CD4-positive, CD25-positive, alpha-beta regulatory T cell (primary cell): ENCODE measurements around the gene CTBP2. TPM values are rescaled to one million over a fixed set of nuclear protein-coding genes. Genes with fewer than 3 reads are reported as not detected.

Experiments used
- ATAC-seq, 2 donors: fragments of 150-1000 bp; cut with Tn5 transposase; one replicate each; pipeline ENCODE4 v1.10.0; 2021; ENCODE audit warnings: low read depth in 2 of 2, moderate number of reproducible peaks in 2 of 2, moderate library complexity in 1 of 2
- DNase-seq, 3 donors: peaks; one replicate each; pipeline versions ENCODE4 v3.0.0 to v3.0.0-alpha.2; 2012 to 2022; ENCODE audit warnings: mixed read lengths in 1 of 3
- H3K27ac ChIP-seq: one replicate; pipeline ENCODE4 v1.7.0; 2013; ENCODE audit warnings: mild to moderate bottlenecking, low read length; ENCODE audit not compliant: insufficient read depth, poor library complexity, severe bottlenecking
- H3K27me3 ChIP-seq: one replicate; pipeline ENCODE4 v1.7.0; 2013; ENCODE audit warnings: low read length; ENCODE audit not compliant: control insufficient read depth, insufficient read depth
- H3K36me3 ChIP-seq: one replicate; pipeline ENCODE4 v1.7.0; 2013; ENCODE audit warnings: mild to moderate bottlenecking, low read length, moderate library complexity; ENCODE audit not compliant: control insufficient read depth, insufficient read depth
- H3K4me1 ChIP-seq: 2 replicates; pipeline ENCODE4 v1.7.0; 2013; ENCODE audit warnings: mild to moderate bottlenecking, low read length; ENCODE audit not compliant: insufficient read depth, control insufficient read depth, poor library complexity, severe bottlenecking
- H3K4me3 ChIP-seq: one replicate; pipeline ENCODE4 v1.7.0; 2013; ENCODE audit warnings: low read depth, mild to moderate bottlenecking, low read length, moderate library complexity
- H3K9me3 ChIP-seq, 2 experiments: 1 replicate in 1 of 2; 2 replicates in 1 of 2; pipeline ENCODE4 v1.7.0; 2013; ENCODE audit warnings: low read length in 2 of 2, mild to moderate bottlenecking in 1 of 2, moderate library complexity in 1 of 2; ENCODE audit not compliant: control insufficient read depth in 2 of 2
- H3K27ac Mint-ChIP-seq, 3 donors: one replicate each; pipeline ENCODE4 v1.8.0; 2020 to 2022; ENCODE audit warnings: mild to moderate bottlenecking in 3 of 3, mixed read lengths in 3 of 3, moderate library complexity in 2 of 3
- H3K27me3 Mint-ChIP-seq: one replicate; pipeline ENCODE4 v1.8.0; 2022; ENCODE audit warnings: mild to moderate bottlenecking, mixed read lengths
- H3K36me3 Mint-ChIP-seq: one replicate; pipeline ENCODE4 v1.8.0; 2020; ENCODE audit warnings: mixed read lengths
- H3K4me1 Mint-ChIP-seq, 4 donors: one replicate each; pipeline ENCODE4 v1.8.0; 2020 to 2022; ENCODE audit warnings: mixed read lengths in 4 of 4, mild to moderate bottlenecking in 1 of 4
- H3K4me3 Mint-ChIP-seq, 4 donors: one replicate each; pipeline ENCODE4 v1.8.0; 2020 to 2022; ENCODE audit warnings: mild to moderate bottlenecking in 4 of 4, mixed read lengths in 4 of 4, moderate library complexity in 3 of 4
- H3K9me3 Mint-ChIP-seq, 7 donors: one replicate each; pipeline ENCODE4 v1.8.0; 2020 to 2022; ENCODE audit warnings: mixed read lengths in 7 of 7, mild to moderate bottlenecking in 3 of 7, moderate library complexity in 2 of 7
- polyA plus RNA-seq, 4 donors: library from polyadenylated mRNA; unstranded; fragments of 300-500 nt; fragmentation: Illumina TruSeq; gene quantifications; one replicate each; pipeline ENCODE4 v1.2.3, GENCODE V29; 2021
- total RNA-seq: library from RNA; stranded (reverse); gene quantifications from one replicate; pipeline ENCODE4 v1.2.3, GENCODE V29; 2022

CTBP2 gene
- total and polyA plus RNA-seq, 5 donors from 2014 or later, result 0.10 to 0.49 (median 0.13) TPM; not detected in 2

DNA sequence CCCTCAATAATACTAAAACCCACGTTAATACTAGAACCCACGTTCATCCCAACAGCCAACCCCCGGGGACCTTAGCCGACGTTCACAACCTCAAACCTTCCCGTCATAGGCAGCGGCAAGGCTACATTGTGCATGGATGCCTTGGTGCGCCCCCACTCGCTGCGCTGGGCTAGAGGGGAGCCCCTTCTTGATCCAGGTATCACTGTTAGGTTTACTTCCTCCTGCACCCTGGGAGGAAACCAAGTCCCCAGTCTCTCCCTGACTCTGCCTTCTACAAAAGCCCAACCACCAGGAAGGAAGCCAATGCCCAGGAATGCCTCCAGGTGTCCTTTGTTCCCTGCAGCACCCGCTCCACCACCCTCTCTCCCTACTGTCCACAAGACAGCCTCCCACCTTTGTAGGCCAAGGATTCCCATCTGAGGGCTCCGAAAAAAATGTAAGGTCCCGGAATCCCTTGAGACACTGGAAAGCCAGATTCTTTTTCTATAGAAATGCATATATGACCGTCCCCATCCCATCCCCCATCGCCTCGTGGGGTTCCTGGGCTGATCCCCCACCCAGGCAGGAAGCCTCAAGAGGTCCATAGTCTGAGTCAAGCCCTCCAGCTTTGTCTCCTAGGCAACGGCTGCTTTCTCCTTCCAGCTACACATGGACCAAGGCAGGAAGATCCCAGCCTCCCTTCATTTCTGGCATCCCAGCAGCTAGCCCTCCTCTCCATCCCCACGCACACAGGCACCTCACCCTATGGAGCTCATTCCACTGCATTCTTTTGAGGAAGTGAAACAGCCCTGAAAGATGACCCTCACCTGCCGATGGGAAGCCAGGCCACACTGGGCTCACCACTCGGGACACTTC is 25.2 kb downstream of the CTBP2 start:
- no peaks in the 10 kb centered on the region for H3K27me3 ChIP-seq
- Mint-ChIP-seq H3K4me1 (no peaks in the 10 kb centered on the region), H3K27ac (no peak overlapping the region), H3K36me3 (no peaks in the 10 kb centered on the region), H3K27me3 (peaks cover 6% of the 10 kb centered on the region), H3K9me3 (peaks cover 0 to 4% (median 0%) of the 10 kb centered on the region in 7 donors), H3K4me3 (no peak overlapping the region)
- ATAC-seq (no peak), DNase-seq (no peak)
- H3K27ac ChIP-seq, result no peak overlapping the region
- H3K4me1 ChIP-seq, result no peaks in the 10 kb centered on the region
- H3K9me3 ChIP-seq, result peaks cover 0 to 5% of the 10 kb centered on the region in 2 experiments
- no peak overlapping the region for H3K4me3 ChIP-seq
- H3K36me3 ChIP-seq, result no peaks in the 10 kb centered on the region

DNA sequence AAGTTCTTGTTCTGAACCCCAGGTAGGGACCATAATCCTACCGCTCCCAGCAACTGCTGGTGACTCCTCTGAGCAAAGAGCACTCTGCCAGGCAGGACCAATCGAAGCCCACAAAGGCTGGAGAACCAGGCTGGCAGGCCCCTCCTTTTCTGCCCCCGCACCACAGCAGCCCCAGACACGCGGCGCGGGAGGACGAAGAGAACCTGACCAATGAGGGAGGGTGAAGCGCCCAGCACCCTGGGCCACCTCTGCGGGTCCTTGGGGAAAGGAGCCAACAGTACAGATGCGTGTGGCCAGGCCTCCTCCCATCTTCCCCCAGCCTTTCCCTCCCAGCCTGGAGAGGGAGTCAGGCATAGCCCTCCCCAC is 25.9 kb downstream of the CTBP2 start:
- H3K4me1 ChIP-seq, result no peaks in the 10 kb centered on the region
- DNase-seq (no peak), ATAC-seq (no peak)
- H3K9me3 ChIP-seq, result peaks cover 0 to 5% of the 10 kb centered on the region in 2 experiments
- no peaks in the 10 kb centered on the region for H3K27me3 ChIP-seq
- peaks cover 6% of the 10 kb centered on the region for H3K27me3 Mint-ChIP-seq
- H3K36me3 ChIP-seq, result no peaks in the 10 kb centered on the region
- no peaks in the 10 kb centered on the region for H3K4me1 Mint-ChIP-seq
- no peak overlapping the region for H3K27ac Mint-ChIP-seq
- no peak overlapping the region for H3K27ac ChIP-seq
- no peak overlapping the region for H3K4me3 Mint-ChIP-seq
- no peaks in the 10 kb centered on the region for H3K36me3 Mint-ChIP-seq
- no peak overlapping the region for H3K4me3 ChIP-seq
- peaks cover 0 to 4% (median 0%) of the 10 kb centered on the region in 7 donors for H3K9me3 Mint-ChIP-seq

DNA sequence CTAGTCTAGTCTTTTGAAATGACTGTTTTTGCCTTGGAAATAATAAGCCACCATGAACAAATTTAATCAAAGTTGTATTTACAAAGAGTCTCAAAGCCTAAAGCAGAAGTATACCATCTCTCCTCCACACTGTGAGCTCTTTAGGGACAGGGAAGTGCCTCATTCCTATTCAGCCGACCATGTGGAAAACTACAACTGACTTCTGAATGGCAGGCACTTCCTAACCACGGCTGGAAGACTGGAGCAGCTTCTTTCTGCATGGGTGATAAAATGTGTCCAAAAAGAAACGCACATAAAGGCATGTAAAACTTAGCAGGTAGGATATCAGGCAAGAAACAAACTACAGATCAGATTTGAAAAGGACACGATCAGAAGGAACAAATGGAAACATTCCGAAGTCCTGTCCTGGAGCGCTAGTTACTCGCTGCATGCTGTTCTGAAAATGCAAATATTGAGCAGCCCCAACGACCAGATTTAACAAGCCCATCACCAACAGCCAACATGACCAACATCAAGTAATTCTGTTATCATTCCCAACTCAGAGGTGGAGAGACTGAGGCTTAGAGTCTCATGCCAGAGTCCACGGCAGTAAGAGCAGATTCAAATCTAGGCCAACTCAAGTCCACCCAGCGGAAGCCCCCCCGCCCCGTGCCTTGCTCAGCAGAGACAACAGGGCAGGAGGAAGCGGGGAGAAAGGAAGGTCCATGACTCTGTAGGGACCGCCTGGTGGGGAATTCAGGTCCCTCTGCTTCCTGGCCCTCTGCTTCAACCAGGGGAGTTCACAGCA is 26.5 kb downstream of the CTBP2 start:
- no peak overlapping the region for H3K4me3 Mint-ChIP-seq
- no peaks in the 10 kb centered on the region for H3K36me3 Mint-ChIP-seq
- ATAC-seq, result no peak

DNA sequence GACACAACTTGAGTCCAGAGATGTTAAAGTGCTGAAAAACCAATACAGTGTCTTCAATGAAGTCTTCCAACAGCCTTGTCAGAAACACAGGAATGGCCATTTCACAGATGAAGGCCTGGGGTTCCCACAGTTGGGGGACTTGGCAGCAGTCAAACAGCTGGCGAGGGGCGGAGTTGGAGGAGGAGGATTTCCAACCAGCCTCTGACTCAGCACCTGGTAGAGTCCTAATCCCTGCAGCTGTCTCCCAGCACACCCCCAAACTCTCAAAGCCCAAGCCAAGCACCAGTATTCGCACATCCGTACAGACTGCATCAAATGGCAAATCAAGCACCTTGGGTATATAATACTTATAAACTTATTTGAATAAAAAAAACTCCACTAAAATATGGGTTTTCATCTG is 28.0 kb downstream of the CTBP2 start:
- Mint-ChIP-seq H3K4me3 (no peak overlapping the region), H3K4me1 (no peaks in the 10 kb centered on the region), H3K36me3 (no peaks in the 10 kb centered on the region), H3K9me3 (peaks cover 0 to 4% (median 0%) of the 10 kb centered on the region in 7 donors), H3K27me3 (no peaks in the 10 kb centered on the region), H3K27ac (no peak overlapping the region)
- Histone ChIP-seq H3K4me1 (no peaks in the 10 kb centered on the region), H3K27ac (no peak overlapping the region), H3K27me3 (no peaks in the 10 kb centered on the region), H3K9me3 (peaks cover 0 to 5% of the 10 kb centered on the region in 2 experiments), H3K4me3 (no peak overlapping the region), H3K36me3 (no peaks in the 10 kb centered on the region)
- ATAC-seq, result no peak
- no peak for DNase-seq

More for the DNA sequence above, 26.5 kb downstream of the CTBP2 start:
- H3K4me1 ChIP-seq, result no peaks in the 10 kb centered on the region
- no peaks in the 10 kb centered on the region for H3K27me3 ChIP-seq
- H3K4me1 Mint-ChIP-seq, result no peaks in the 10 kb centered on the region
- DNase-seq, result no peak
- H3K36me3 ChIP-seq, result no peaks in the 10 kb centered on the region
- peaks cover 0 to 5% of the 10 kb centered on the region in 2 experiments for H3K9me3 ChIP-seq
- peaks cover 0 to 4% (median 0%) of the 10 kb centered on the region in 7 donors for H3K9me3 Mint-ChIP-seq
- H3K27ac ChIP-seq, result no peak overlapping the region
- H3K27me3 Mint-ChIP-seq, result peaks cover 6% of the 10 kb centered on the region
- no peak overlapping the region for H3K27ac Mint-ChIP-seq
- no peak overlapping the region for H3K4me3 ChIP-seq

DNA sequence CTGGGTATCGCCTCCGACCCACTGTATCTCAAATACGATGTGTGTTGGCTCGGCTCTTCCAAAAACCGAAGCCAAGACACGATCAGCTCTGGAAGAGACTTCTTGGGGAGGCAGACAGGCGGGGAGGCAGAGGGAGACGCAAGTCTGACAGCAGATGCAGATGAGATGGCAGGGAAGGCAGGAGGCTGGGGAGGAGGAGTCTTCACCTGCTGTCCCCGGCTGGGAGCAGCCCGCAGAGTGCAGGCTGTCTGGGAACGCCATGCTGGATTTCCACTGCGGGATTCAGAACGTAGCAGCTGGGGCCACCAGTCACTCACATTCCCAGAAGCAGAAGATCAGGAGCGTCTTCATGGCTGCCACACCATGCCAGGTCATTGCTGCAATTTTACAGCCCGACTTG is 29.4 kb downstream of the CTBP2 start:
- DNase-seq (no peak), ATAC-seq (no peak)
- H3K4me1 ChIP-seq, result no peaks in the 10 kb centered on the region
- H3K27me3 ChIP-seq, result no peaks in the 10 kb centered on the region
- peaks cover 0 to 5% of the 10 kb centered on the region in 2 experiments for H3K9me3 ChIP-seq
- Mint-ChIP-seq H3K4me1 (no peaks in the 10 kb centered on the region), H3K27me3 (no peaks in the 10 kb centered on the region), H3K27ac (no peak overlapping the region), H3K36me3 (no peaks in the 10 kb centered on the region), H3K4me3 (no peak overlapping the region), H3K9me3 (peaks cover 0 to 4% (median 0%) of the 10 kb centered on the region in 7 donors)
- H3K27ac ChIP-seq, result no peak overlapping the region
- H3K4me3 ChIP-seq, result no peak overlapping the region
- no peaks in the 10 kb centered on the region for H3K36me3 ChIP-seq

DNA sequence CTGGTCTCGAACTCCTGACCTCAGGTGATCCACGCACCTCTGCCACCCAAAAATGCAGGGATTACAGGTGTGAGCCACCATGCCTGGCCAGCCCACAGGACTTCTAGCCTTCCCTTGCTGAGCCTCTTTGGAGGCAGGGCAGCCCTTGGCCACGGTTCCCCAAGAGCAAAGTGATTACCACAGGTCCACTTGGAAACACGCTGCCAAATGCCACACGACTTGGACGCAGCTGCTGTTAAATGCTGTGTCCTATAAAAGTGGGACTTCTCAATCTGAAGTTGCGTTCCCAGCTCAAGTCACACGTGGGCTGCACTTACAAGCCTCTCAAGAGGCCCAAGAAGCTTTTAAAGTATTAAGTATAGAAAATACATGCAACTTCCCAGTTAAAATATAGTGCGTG is 30.1 kb downstream of the CTBP2 start:
- no peak overlapping the region for H3K27ac Mint-ChIP-seq
- H3K9me3 ChIP-seq, result peaks cover 0 to 5% of the 10 kb centered on the region in 2 experiments
- no peaks in the 10 kb centered on the region for H3K4me1 ChIP-seq
- peaks cover 0 to 4% (median 0%) of the 10 kb centered on the region in 7 donors for H3K9me3 Mint-ChIP-seq
- no peaks in the 10 kb centered on the region for H3K27me3 ChIP-seq
- H3K36me3 ChIP-seq, result no peaks in the 10 kb centered on the region
- DNase-seq (no peak), ATAC-seq (no peak)
- H3K4me1 Mint-ChIP-seq, result no peaks in the 10 kb centered on the region
- no peak overlapping the region for H3K4me3 ChIP-seq
- no peaks in the 10 kb centered on the region for H3K36me3 Mint-ChIP-seq
- H3K27ac ChIP-seq, result no peak overlapping the region
- H3K4me3 Mint-ChIP-seq, result no peak overlapping the region
- peaks cover 4% of the 10 kb centered on the region for H3K27me3 Mint-ChIP-seq

DNA sequence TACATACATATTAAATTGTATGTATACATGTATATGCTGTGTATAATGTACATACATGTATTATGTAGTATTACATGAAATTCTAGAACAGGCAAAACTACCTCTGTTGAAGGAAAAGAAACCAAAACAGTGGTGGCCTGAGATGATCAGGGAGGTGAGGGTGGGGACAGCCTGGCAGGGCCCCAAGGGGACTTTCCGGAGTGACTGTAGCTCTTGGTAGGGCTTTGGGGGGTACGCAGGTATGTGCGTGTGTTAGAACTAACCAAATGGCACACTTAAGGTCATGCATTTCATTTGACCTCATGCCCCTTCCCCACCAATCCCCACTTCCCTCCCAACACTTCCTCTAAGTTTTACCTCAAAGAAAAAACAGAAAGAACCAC is 31.3 kb downstream of the CTBP2 start:
- H3K4me3 ChIP-seq, result no peak overlapping the region
- no peaks in the 10 kb centered on the region for H3K27me3 ChIP-seq
- ATAC-seq (no peak), DNase-seq (no peak)
- peaks cover 0 to 4% (median 0%) of the 10 kb centered on the region in 7 donors for H3K9me3 Mint-ChIP-seq
- H3K4me1 Mint-ChIP-seq, result no peaks in the 10 kb centered on the region
- H3K9me3 ChIP-seq, result peaks cover 0 to 5% of the 10 kb centered on the region in 2 experiments
- no peak overlapping the region for H3K27ac Mint-ChIP-seq
- H3K4me1 ChIP-seq, result no peaks in the 10 kb centered on the region
- H3K27me3 Mint-ChIP-seq, result peaks cover 9% of the 10 kb centered on the region
- no peak overlapping the region for H3K27ac ChIP-seq
- H3K4me3 Mint-ChIP-seq, result no peak overlapping the region
- H3K36me3 ChIP-seq, result no peaks in the 10 kb centered on the region
- H3K36me3 Mint-ChIP-seq, result no peaks in the 10 kb centered on the region
